Endodermal cell (in vitro differentiated cells): ENCODE data around the gene CACNA1H. TPM values are rescaled to one million over a fixed set of nuclear protein-coding genes. Genes with fewer than 3 reads are reported as not detected.
A peak's percentile ranks its signal among the peaks of the same experiment; 100 is the strongest.

Experiments
- DNase-seq: peaks from one replicate; pipeline ENCODE4 v3.0.0-alpha.2; 2017
- H3K27ac ChIP-seq: 2 replicates; pipeline ENCODE4 v1.5.1; 2013; ENCODE audit warnings: mild to moderate bottlenecking, low read depth, low read length, moderate library complexity
- H3K27me3 ChIP-seq: 2 replicates; pipeline ENCODE4 v1.6.1; 2013; ENCODE audit warnings: mild to moderate bottlenecking, low read length, moderate library complexity; ENCODE audit not compliant: insufficient read depth, control insufficient read depth, poor library complexity, severe bottlenecking
- H3K36me3 ChIP-seq: 2 replicates; pipeline ENCODE4 v1.7.0; 2013; ENCODE audit warnings: mild to moderate bottlenecking, low read length, moderate library complexity; ENCODE audit not compliant: control insufficient read depth, insufficient read depth
- H3K4me1 ChIP-seq: one replicate; pipeline ENCODE4 v1.7.0; 2013; ENCODE audit warnings: low read length; ENCODE audit not compliant: control insufficient read depth, insufficient read depth
- H3K4me3 ChIP-seq: 2 replicates; pipeline ENCODE4 v1.5.1; 2013; ENCODE audit warnings: mild to moderate bottlenecking, low read length, moderate library complexity
- H3K9ac ChIP-seq: 2 replicates; pipeline ENCODE4 v1.6.1; 2013; ENCODE audit warnings: mild to moderate bottlenecking, low read length, moderate library complexity; ENCODE audit not compliant: poor library complexity, severe bottlenecking; ENCODE audit errors: extremely low read depth
- H3K9me3 ChIP-seq: 2 replicates; pipeline ENCODE4 v1.6.1; 2013; ENCODE audit warnings: mild to moderate bottlenecking, low read length, moderate library complexity; ENCODE audit not compliant: control insufficient read depth
- H3K27ac Mint-ChIP-seq: 2 replicates; pipeline ENCODE4 v1.8.0; 2020; ENCODE audit warnings: mixed read lengths
- H3K27me3 Mint-ChIP-seq: 2 replicates; pipeline ENCODE4 v1.8.0; 2021; ENCODE audit warnings: mild to moderate bottlenecking, mixed read lengths; ENCODE audit not compliant: insufficient read depth
- H3K36me3 Mint-ChIP-seq: 2 replicates; pipeline ENCODE4 v1.8.0; 2020; ENCODE audit warnings: low read depth, mixed read lengths
- H3K4me1 Mint-ChIP-seq: 2 replicates; pipeline ENCODE4 v1.8.0; 2020; ENCODE audit warnings: mixed read lengths
- H3K4me3 Mint-ChIP-seq: 2 replicates; pipeline ENCODE4 v1.8.0; 2020; ENCODE audit warnings: mild to moderate bottlenecking, moderate library complexity, mixed read lengths
- H3K9me3 Mint-ChIP-seq: 2 replicates; pipeline ENCODE4 v1.8.0; 2020; ENCODE audit warnings: mild to moderate bottlenecking, mixed read lengths
- WGBS, 2 experiments: methylation state at CpG; one replicate each; pipeline versions ENCODE4 v1.1.5 to v1.1.7; 2013; ENCODE audit warnings: missing lambda C conversion rate in 2 of 2, mixed read lengths in 1 of 2; ENCODE audit not compliant: insufficient coverage in 1 of 2, insufficient read length in 1 of 2; 5-methylcytosine and 5-hydroxymethylcytosine counted together
- total RNA-seq, 2 donors: library from RNA; stranded (reverse); fragmentation: NEBNext Ultra II Directional in 1 of 2; extraction: Animal tissue kit (Norgen Biotek cat#: 25700) in 1 of 2; gene quantifications; 2 replicates in 1 of 2; 3 replicates in 1 of 2; pipeline ENCODE4 v1.2.1, GENCODE V29; 2021
- TF ChIP-seq, protein P1 (sequence below): fragments of 200-600 bp; sonication (generic); conservative IDR thresholded peaks from 2 replicates; pipeline ENCODE4 v1.5.0; 2021; ENCODE audit warnings: antibody characterized with exemption, mild to moderate bottlenecking

The CACNA1H gene
- total RNA-seq, 2 donors from 2014 or later: 31.6 to 45.0 TPM

GRCh38 chr16:1199347-1200013, 46.6 kb downstream of the CACNA1H start:
- 94 to 95% methylated on average over 5 to 10 of the region's 19 CpGs for WGBS, 2 experiments

DNA sequence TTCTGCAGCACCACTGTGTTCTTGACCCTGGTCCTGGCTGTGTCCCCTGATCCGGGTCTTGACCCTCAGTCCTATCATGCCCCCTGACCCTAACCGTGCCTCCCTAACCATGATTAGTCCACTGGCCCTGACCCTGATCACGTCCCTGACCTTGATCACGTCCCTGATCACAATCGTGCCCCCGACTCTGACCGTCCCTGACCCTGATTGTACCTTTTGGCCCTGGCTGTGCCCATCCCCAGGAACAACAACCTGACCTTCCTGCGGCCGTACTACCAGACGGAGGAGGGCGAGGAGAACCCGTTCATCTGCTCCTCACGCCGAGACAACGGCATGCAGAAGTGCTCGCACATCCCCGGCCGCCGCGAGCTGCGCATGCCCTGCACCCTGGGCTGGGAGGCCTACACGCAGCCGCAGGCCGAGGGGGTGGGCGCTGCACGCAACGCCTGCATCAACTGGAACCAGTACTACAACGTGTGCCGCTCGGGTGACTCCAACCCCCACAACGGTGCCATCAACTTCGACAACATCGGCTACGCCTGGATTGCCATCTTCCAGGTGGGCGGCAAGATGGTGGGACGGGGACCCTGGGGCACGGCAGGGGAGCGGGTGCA, 47.2 kb downstream of the CACNA1H start:
- no peaks in the 10 kb centered on the region for H3K9me3 ChIP-seq
- no peak overlapping the region for H3K4me3 ChIP-seq
- H3K9ac ChIP-seq: no peak overlapping the region
- H3K4me1 ChIP-seq: no peaks in the 10 kb centered on the region
- peaks cover 21% of the 10 kb centered on the region for H3K36me3 Mint-ChIP-seq
- H3K4me3 Mint-ChIP-seq: no peak overlapping the region
- no peaks in the 10 kb centered on the region for H3K27me3 Mint-ChIP-seq
- no peaks in the 10 kb centered on the region for H3K4me1 Mint-ChIP-seq
- no peaks in the 10 kb centered on the region for H3K9me3 Mint-ChIP-seq
- no peak for DNase-seq
- no peaks in the 10 kb centered on the region for H3K27me3 ChIP-seq
- 96 to 98% methylated on average over 28 to 38 of the region's 38 CpGs for WGBS, 2 experiments
- TF ChIP-seq, protein P1, sequence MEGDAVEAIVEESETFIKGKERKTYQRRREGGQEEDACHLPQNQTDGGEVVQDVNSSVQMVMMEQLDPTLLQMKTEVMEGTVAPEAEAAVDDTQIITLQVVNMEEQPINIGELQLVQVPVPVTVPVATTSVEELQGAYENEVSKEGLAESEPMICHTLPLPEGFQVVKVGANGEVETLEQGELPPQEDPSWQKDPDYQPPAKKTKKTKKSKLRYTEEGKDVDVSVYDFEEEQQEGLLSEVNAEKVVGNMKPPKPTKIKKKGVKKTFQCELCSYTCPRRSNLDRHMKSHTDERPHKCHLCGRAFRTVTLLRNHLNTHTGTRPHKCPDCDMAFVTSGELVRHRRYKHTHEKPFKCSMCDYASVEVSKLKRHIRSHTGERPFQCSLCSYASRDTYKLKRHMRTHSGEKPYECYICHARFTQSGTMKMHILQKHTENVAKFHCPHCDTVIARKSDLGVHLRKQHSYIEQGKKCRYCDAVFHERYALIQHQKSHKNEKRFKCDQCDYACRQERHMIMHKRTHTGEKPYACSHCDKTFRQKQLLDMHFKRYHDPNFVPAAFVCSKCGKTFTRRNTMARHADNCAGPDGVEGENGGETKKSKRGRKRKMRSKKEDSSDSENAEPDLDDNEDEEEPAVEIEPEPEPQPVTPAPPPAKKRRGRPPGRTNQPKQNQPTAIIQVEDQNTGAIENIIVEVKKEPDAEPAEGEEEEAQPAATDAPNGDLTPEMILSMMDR: no peak
- peak overlapping the region; percentile 46 for H3K27ac Mint-ChIP-seq
- H3K27ac ChIP-seq: no peak overlapping the region
- no peaks in the 10 kb centered on the region for H3K36me3 ChIP-seq

More at GRCh38 chr16:1199347-1200013, 46.6 kb downstream of the CACNA1H start:
- no peak overlapping the region for H3K4me3 ChIP-seq
- Mint-ChIP-seq H3K27me3 (no peaks in the 10 kb centered on the region), H3K36me3 (peaks cover 20% of the 10 kb centered on the region), H3K9me3 (no peaks in the 10 kb centered on the region), H3K27ac (peak overlapping the region; percentile 46), H3K4me1 (no peaks in the 10 kb centered on the region), H3K4me3 (no peak overlapping the region)
- H3K27me3 ChIP-seq: no peaks in the 10 kb centered on the region
- TF ChIP-seq, protein P1: no peak
- no peak for DNase-seq
- H3K9me3 ChIP-seq: no peaks in the 10 kb centered on the region
- H3K27ac ChIP-seq: no peak overlapping the region
- no peaks in the 10 kb centered on the region for H3K36me3 ChIP-seq
- H3K4me1 ChIP-seq: no peaks in the 10 kb centered on the region
- no peak overlapping the region for H3K9ac ChIP-seq

GRCh38 chr16:1201444-1201843, 48.5 kb downstream of the CACNA1H start:
- peaks cover 21% of the 10 kb centered on the region for H3K36me3 Mint-ChIP-seq
- 93 to 94% methylated on average over 24 to 25 of the region's 25 CpGs for WGBS, 2 experiments
- no peak overlapping the region for H3K4me3 ChIP-seq
- no peaks in the 10 kb centered on the region for H3K4me1 Mint-ChIP-seq
- H3K27ac Mint-ChIP-seq: no peak overlapping the region
- no peaks in the 10 kb centered on the region for H3K4me1 ChIP-seq
- TF ChIP-seq, protein P1: no peak
- H3K27me3 ChIP-seq: no peaks in the 10 kb centered on the region
- H3K9ac ChIP-seq: no peak overlapping the region
- no peak overlapping the region for H3K27ac ChIP-seq
- H3K36me3 ChIP-seq: no peaks in the 10 kb centered on the region
- no peak for DNase-seq
- no peaks in the 10 kb centered on the region for H3K9me3 Mint-ChIP-seq
- no peak overlapping the region for H3K4me3 Mint-ChIP-seq
- no peaks in the 10 kb centered on the region for H3K9me3 ChIP-seq
- H3K27me3 Mint-ChIP-seq: no peaks in the 10 kb centered on the region
